Measurements from ENCODE around the gene SCARB1.

SCARB1 gene

GRCh38 chr12:124795081-124795948, 68.3 kb downstream of the SCARB1 start:
- H3K27ac ChIP-seq (ENCODE audit: low read depth, low read length): peak overlapping the region; percentile 69
- H3K4me3 ChIP-seq (ENCODE audit: low read length): peak overlapping the region; percentile 59
- H3K9me3 ChIP-seq (ENCODE audit: control insufficient read depth, insufficient read depth, low read length): no peaks in the 10 kb centered on the region
- peaks cover 3% of the 10 kb centered on the region; the same call in 1 of the 2 replicates for H3F3A ChIP-seq (ENCODE audit: control insufficient read depth, insufficient read depth)
- TF ChIP-seq EZH2phosphoT487 (IDR thresholded peaks at IDR 0.05; ENCODE audit: borderline replicate concordance, low read length) (no peak), CTCF (IDR thresholded peaks at IDR 0.05; ENCODE audit: low read depth, low read length, poor library complexity, severe bottlenecking) (no peak)
- peaks cover 51% of the 10 kb centered on the region for H3K4me1 ChIP-seq (ENCODE audit: control insufficient read depth, low read length)
- H4K20me1 ChIP-seq (ENCODE audit: control insufficient read depth, insufficient read depth, low read depth, low read length): no peaks in the 10 kb centered on the region; the same call in 1 of the 2 replicates
- H3K27me3 ChIP-seq (ENCODE audit: control insufficient read depth, low read length): no peaks in the 10 kb centered on the region
- no peaks in the 10 kb centered on the region for H3K9me2 ChIP-seq (replicated peaks; ENCODE audit: control insufficient read depth, low read length)
- H3K79me2 ChIP-seq (ENCODE audit: control insufficient read depth, low read length): 0 out of 2 replicates have a peak, but pooled peaks cover 7% of the 10 kb centered on the region
- peak overlapping the region; percentile 57 for H3K4me2 ChIP-seq (ENCODE audit: low read length)
- H3K36me3 ChIP-seq (ENCODE audit: control insufficient read depth, low read length): peaks cover 85% of the 10 kb centered on the region

- no peaks in the 10 kb centered on the region for H3K9me3 ChIP-seq (ENCODE audit: control insufficient read depth, insufficient read depth, low read length)
- H3K9me2 ChIP-seq (replicated peaks; ENCODE audit: control insufficient read depth, low read length): no peaks in the 10 kb centered on the region
- H3F3A ChIP-seq (ENCODE audit: control insufficient read depth, insufficient read depth): no peaks in the 10 kb centered on the region; the same call in 1 of the 2 replicates
- H3K27ac ChIP-seq (ENCODE audit: low read depth, low read length): no peak overlapping the region
- no peak overlapping the region for H3K4me2 ChIP-seq (ENCODE audit: low read length)
- TF ChIP-seq EZH2phosphoT487 (IDR thresholded peaks at IDR 0.05; ENCODE audit: borderline replicate concordance, low read length) (no peak), CTCF (IDR thresholded peaks at IDR 0.05; ENCODE audit: low read depth, low read length, poor library complexity, severe bottlenecking) (no peak)
- no peak overlapping the region for H3K4me3 ChIP-seq (ENCODE audit: low read length)
- H3K4me1 ChIP-seq (ENCODE audit: control insufficient read depth, low read length): peaks cover 46% of the 10 kb centered on the region
- 0 out of 2 replicates have a peak, but pooled peaks cover 7% of the 10 kb centered on the region for H3K79me2 ChIP-seq (ENCODE audit: control insufficient read depth, low read length)
- H3K27me3 ChIP-seq (ENCODE audit: control insufficient read depth, low read length): no peaks in the 10 kb centered on the region
- H4K20me1 ChIP-seq (ENCODE audit: control insufficient read depth, insufficient read depth, low read depth, low read length): no peaks in the 10 kb centered on the region; the same call in 1 of the 2 replicates
- peaks cover 79% of the 10 kb centered on the region for H3K36me3 ChIP-seq (ENCODE audit: control insufficient read depth, low read length)
These were observed 70.7 kb downstream of the SCARB1 start for GRCh38 chr12:124792961-124793441.

GRCh38 chr12:124792156-124792555, 71.5 kb downstream of the SCARB1 start:
- Histone ChIP-seq H3K79me2 (ENCODE audit: control insufficient read depth, low read length) (0 out of 2 replicates have a peak, but pooled peaks cover 7% of the 10 kb centered on the region), H3K9me2 (replicated peaks; ENCODE audit: control insufficient read depth, low read length) (no peaks in the 10 kb centered on the region), H3F3A (ENCODE audit: control insufficient read depth, insufficient read depth) (no peaks in the 10 kb centered on the region; the same call in 1 of the 2 replicates), H3K36me3 (ENCODE audit: control insufficient read depth, low read length) (peaks cover 77% of the 10 kb centered on the region), H3K27ac (ENCODE audit: low read depth, low read length) (no peak overlapping the region), H3K4me3 (ENCODE audit: low read length) (no peak overlapping the region), H3K4me1 (ENCODE audit: control insufficient read depth, low read length) (peaks cover 37% of the 10 kb centered on the region), H3K9me3 (ENCODE audit: control insufficient read depth, insufficient read depth, low read length) (no peaks in the 10 kb centered on the region), H4K20me1 (ENCODE audit: control insufficient read depth, insufficient read depth, low read depth, low read length) (no peaks in the 10 kb centered on the region; the same call in 1 of the 2 replicates), H3K4me2 (ENCODE audit: low read length) (no peak overlapping the region), H3K27me3 (ENCODE audit: control insufficient read depth, low read length) (no peaks in the 10 kb centered on the region)
- TF ChIP-seq CTCF (IDR thresholded peaks at IDR 0.05; ENCODE audit: low read depth, low read length, poor library complexity, severe bottlenecking): no peak
- no peak for TF ChIP-seq EZH2phosphoT487 (IDR thresholded peaks at IDR 0.05; ENCODE audit: borderline replicate concordance, low read length)
